ENCODE measurements around the gene POMT1.

The POMT1 gene

DNA sequence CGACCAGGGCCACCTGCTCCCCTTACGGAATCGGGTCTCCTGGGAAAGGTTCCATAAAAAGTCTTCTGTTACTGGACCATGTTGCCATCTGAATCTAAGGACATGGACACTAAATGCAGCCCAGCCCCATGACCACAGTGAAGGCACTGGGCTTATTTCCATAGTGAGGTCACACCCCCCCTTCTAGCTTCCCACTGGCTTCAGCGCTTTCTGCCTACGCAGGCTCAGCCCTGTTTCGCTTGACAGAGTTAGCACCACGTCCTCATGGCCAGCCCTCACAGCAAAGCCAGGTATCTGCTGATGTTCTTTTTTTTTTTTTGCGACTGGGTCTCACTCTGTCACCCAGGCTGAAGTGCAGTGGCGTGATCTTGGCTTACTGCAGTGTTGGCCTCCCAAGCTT, 14.2 kb downstream of the POMT1 start:
- ATAC-seq, result no peak
- TF ChIP-seq, protein P1, sequence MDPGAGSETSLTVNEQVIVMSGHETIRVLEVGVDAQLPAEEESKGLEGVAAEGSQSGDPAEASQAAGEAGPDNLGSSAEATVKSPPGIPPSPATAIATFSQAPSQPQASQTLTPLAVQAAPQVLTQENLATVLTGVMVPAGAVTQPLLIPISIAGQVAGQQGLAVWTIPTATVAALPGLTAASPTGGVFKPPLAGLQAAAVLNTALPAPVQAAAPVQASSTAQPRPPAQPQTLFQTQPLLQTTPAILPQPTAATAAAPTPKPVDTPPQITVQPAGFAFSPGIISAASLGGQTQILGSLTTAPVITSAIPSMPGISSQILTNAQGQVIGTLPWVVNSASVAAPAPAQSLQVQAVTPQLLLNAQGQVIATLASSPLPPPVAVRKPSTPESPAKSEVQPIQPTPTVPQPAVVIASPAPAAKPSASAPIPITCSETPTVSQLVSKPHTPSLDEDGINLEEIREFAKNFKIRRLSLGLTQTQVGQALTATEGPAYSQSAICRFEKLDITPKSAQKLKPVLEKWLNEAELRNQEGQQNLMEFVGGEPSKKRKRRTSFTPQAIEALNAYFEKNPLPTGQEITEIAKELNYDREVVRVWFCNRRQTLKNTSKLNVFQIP (CRISPR knock-in tag; IDR thresholded peaks at IDR 0.05; ENCODE audit: borderline replicate concordance, low read depth), result no peak
- TF ChIP-seq, protein P2, sequence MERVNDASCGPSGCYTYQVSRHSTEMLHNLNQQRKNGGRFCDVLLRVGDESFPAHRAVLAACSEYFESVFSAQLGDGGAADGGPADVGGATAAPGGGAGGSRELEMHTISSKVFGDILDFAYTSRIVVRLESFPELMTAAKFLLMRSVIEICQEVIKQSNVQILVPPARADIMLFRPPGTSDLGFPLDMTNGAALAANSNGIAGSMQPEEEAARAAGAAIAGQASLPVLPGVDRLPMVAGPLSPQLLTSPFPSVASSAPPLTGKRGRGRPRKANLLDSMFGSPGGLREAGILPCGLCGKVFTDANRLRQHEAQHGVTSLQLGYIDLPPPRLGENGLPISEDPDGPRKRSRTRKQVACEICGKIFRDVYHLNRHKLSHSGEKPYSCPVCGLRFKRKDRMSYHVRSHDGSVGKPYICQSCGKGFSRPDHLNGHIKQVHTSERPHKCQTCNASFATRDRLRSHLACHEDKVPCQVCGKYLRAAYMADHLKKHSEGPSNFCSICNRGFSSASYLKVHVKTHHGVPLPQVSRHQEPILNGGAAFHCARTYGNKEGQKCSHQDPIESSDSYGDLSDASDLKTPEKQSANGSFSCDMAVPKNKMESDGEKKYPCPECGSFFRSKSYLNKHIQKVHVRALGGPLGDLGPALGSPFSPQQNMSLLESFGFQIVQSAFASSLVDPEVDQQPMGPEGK (CRISPR knock-in tag; IDR thresholded peaks at IDR 0.05; ENCODE audit: borderline replicate concordance), result no peak
- TF ChIP-seq ZNF70 (CRISPR knock-in tag; IDR thresholded peaks at IDR 0.05) (no peak), PPARA (CRISPR knock-in tag; IDR thresholded peaks at IDR 0.05; ENCODE audit: borderline replicate concordance) (no peak), BACH2 (CRISPR knock-in tag; IDR thresholded peaks at IDR 0.05; ENCODE audit: borderline replicate concordance) (no peak)
- TF ChIP-seq, protein P3, sequence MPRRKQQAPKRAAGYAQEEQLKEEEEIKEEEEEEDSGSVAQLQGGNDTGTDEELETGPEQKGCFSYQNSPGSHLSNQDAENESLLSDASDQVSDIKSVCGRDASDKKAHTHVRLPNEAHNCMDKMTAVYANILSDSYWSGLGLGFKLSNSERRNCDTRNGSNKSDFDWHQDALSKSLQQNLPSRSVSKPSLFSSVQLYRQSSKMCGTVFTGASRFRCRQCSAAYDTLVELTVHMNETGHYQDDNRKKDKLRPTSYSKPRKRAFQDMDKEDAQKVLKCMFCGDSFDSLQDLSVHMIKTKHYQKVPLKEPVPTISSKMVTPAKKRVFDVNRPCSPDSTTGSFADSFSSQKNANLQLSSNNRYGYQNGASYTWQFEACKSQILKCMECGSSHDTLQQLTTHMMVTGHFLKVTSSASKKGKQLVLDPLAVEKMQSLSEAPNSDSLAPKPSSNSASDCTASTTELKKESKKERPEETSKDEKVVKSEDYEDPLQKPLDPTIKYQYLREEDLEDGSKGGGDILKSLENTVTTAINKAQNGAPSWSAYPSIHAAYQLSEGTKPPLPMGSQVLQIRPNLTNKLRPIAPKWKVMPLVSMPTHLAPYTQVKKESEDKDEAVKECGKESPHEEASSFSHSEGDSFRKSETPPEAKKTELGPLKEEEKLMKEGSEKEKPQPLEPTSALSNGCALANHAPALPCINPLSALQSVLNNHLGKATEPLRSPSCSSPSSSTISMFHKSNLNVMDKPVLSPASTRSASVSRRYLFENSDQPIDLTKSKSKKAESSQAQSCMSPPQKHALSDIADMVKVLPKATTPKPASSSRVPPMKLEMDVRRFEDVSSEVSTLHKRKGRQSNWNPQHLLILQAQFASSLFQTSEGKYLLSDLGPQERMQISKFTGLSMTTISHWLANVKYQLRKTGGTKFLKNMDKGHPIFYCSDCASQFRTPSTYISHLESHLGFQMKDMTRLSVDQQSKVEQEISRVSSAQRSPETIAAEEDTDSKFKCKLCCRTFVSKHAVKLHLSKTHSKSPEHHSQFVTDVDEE (CRISPR knock-in tag; IDR thresholded peaks at IDR 0.05), result no peak

DNA sequence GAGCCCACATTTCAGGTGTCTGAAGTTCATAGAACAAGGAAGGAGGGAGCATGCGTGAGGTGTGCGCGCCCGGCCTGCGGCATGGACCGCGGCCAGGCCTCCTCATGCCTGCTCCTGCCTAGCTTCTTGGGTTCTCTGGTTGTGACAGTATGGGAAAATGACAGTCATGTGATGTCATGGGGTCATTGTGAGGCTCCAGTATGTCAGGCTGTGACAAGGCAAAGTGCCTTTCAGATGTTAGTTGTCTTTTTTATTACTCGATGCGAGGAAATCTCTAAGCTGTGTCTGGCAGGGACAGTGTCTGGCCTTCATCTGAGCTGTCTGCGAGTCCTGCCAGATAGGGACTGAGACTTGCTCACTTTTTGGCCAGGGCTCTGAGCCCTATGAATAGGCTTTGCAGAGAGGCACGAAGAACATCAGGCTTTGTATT, 15.1 kb downstream of the POMT1 start:
- TF ChIP-seq ARNTL (CRISPR knock-in tag; IDR thresholded peaks at IDR 0.05; ENCODE audit: borderline replicate concordance, low read depth) (no peak), GLIS3 (CRISPR knock-in tag; IDR thresholded peaks at IDR 0.05) (no peak)
- TF ChIP-seq, protein P3 (CRISPR knock-in tag; IDR thresholded peaks at IDR 0.05), result no peak
- no peak for ATAC-seq

DNA sequence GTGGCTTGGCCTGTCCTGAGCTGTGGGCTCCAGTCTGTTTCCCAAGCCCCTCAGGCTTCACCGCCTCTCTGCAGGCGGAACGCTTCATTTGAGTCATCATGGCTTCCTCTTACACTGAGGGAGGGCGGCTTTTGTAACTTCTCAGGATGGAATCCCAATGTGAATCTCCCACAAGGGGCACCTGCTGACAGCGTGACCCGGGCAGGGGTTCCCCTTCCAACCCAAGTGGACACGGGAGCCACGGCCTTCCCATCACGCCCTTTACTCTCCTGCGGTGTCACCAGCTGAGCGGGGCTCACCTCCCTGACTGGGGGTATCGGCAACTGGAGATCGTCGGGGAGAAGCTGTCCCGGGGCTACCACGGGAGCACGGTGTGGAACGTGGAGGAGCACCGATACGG, 15.8 kb downstream of the POMT1 start:
- ATAC-seq, result no peak
- TF ChIP-seq, protein P2 (CRISPR knock-in tag; IDR thresholded peaks at IDR 0.05; ENCODE audit: borderline replicate concordance), result no peak
- no peak for TF ChIP-seq PPARA (CRISPR knock-in tag; IDR thresholded peaks at IDR 0.05; ENCODE audit: borderline replicate concordance)
- TF ChIP-seq TOX (CRISPR knock-in tag; IDR thresholded peaks at IDR 0.05; ENCODE audit: borderline replicate concordance), result no peak
- TF ChIP-seq, protein P4, sequence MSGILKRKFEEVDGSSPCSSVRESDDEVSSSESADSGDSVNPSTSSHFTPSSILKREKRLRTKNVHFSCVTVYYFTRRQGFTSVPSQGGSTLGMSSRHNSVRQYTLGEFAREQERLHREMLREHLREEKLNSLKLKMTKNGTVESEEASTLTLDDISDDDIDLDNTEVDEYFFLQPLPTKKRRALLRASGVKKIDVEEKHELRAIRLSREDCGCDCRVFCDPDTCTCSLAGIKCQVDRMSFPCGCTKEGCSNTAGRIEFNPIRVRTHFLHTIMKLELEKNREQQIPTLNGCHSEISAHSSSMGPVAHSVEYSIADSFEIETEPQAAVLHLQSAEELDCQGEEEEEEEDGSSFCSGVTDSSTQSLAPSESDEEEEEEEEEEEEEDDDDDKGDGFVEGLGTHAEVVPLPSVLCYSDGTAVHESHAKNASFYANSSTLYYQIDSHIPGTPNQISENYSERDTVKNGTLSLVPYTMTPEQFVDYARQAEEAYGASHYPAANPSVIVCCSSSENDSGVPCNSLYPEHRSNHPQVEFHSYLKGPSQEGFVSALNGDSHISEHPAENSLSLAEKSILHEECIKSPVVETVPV (CRISPR knock-in tag; IDR thresholded peaks at IDR 0.05), result no peak

DNA sequence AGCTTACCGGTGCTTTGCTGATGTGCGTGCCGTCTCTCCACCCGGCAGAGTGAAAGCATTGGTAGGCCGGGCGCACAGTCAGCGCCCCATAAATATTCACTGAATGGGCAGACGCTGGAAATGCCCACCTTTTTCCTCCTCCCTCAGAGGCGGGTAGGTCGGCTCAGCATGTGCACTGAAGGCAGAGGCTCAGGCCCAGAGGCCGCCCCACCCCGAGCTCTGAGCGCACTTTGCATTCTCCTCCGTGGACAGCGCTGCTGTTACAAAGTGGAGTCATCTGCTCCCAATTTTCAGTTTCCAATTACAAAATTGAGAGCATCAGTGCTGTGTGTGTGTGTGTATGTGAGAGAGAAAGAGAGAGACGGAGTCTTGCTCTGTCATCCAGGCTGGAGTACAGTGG, 17.8 kb downstream of the POMT1 start:
- TF ChIP-seq CSDC2 (CRISPR knock-in tag; IDR thresholded peaks at IDR 0.05), result no peak
- TF ChIP-seq, protein P5, sequence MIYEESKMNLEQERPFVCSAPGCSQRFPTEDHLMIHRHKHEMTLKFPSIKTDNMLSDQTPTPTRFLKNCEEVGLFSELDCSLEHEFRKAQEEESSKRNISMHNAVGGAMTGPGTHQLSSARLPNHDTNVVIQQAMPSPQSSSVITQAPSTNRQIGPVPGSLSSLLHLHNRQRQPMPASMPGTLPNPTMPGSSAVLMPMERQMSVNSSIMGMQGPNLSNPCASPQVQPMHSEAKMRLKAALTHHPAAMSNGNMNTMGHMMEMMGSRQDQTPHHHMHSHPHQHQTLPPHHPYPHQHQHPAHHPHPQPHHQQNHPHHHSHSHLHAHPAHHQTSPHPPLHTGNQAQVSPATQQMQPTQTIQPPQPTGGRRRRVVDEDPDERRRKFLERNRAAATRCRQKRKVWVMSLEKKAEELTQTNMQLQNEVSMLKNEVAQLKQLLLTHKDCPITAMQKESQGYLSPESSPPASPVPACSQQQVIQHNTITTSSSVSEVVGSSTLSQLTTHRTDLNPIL (CRISPR knock-in tag; IDR thresholded peaks at IDR 0.05; ENCODE audit: low read depth), result no peak
- no peak for TF ChIP-seq ESRRG (CRISPR knock-in tag; IDR thresholded peaks at IDR 0.05)
- TF ChIP-seq, protein P4 (CRISPR knock-in tag; IDR thresholded peaks at IDR 0.05), result no peak
- TF ChIP-seq, protein P2 (CRISPR knock-in tag; IDR thresholded peaks at IDR 0.05; ENCODE audit: borderline replicate concordance), result no peak
- ATAC-seq, result no peak
